ENCODE data around the gene RAD23B. TPM values are rescaled to one million over a fixed set of nuclear protein-coding genes. Genes with fewer than 3 reads are reported as not detected.
"Not testable (repeated sequence)": the region's sequence is repeated elsewhere in the genome, so short reads cannot be mapped to it uniquely, and the experiment has no call there.

The RAD23B gene
- polyA plus RNA-seq, 4 donors = 120 to 164 (median 142) TPM

GRCh38 chr9:107288701-107289100 lies 5.6 kb downstream of the RAD23B start:
- DNase-seq (ENCODE audit: low read depth in 4 of 4, low spot score in 3 of 4) = no peak

- DNase-seq (ENCODE audit: low read depth in 4 of 4, low spot score in 3 of 4) = no peak
These were observed 7.5 kb downstream of the RAD23B start for GRCh38 chr9:107290619-107291018.

- no peak for DNase-seq (ENCODE audit: low read depth in 4 of 4, low spot score in 3 of 4)
These were observed 9.9 kb downstream of the RAD23B start for GRCh38 chr9:107292821-107293542.

- no peak for DNase-seq (ENCODE audit: low read depth in 4 of 4, low spot score in 3 of 4)
These were observed 10.5 kb downstream of the RAD23B start for GRCh38 chr9:107293543-107294085.

GRCh38 chr9:107294756-107295155 lies 11.7 kb downstream of the RAD23B start:
- no peak for DNase-seq (ENCODE audit: low read depth in 4 of 4, low spot score in 3 of 4)

GRCh38 chr9:107295995-107296394 lies 12.9 kb downstream of the RAD23B start:
- DNase-seq (ENCODE audit: low read depth in 4 of 4, low spot score in 3 of 4) = no peak

GRCh38 chr9:107296592-107296991 lies 13.5 kb downstream of the RAD23B start:
- DNase-seq (ENCODE audit: low read depth in 4 of 4, low spot score in 3 of 4) = not testable (repeated sequence)

GRCh38 chr9:107299437-107299836 lies 16.4 kb downstream of the RAD23B start:
- no peak for DNase-seq (ENCODE audit: low read depth in 4 of 4, low spot score in 3 of 4)

- DNase-seq (ENCODE audit: low read depth in 4 of 4, low spot score in 3 of 4) = no peak
These were observed 23.2 kb downstream of the RAD23B start for GRCh38 chr9:107306308-107306707.

- DNase-seq (ENCODE audit: low read depth in 4 of 4, low spot score in 3 of 4) = no peak
These were observed 24.3 kb downstream of the RAD23B start for GRCh38 chr9:107307331-107307730.

- DNase-seq (ENCODE audit: low read depth in 4 of 4, low spot score in 3 of 4) = no peak
These were observed 25.4 kb downstream of the RAD23B start for GRCh38 chr9:107308461-107308860.

- DNase-seq (ENCODE audit: low read depth in 4 of 4, low spot score in 3 of 4) = no peak
These were observed 26.2 kb downstream of the RAD23B start for GRCh38 chr9:107309271-107309670.

- DNase-seq (ENCODE audit: low read depth in 4 of 4, low spot score in 3 of 4) = no peak
These were observed 29.4 kb downstream of the RAD23B start for GRCh38 chr9:107312376-107313050.

- no peak for DNase-seq (ENCODE audit: low read depth in 4 of 4, low spot score in 3 of 4)
These were observed 30.5 kb downstream of the RAD23B start for GRCh38 chr9:107313555-107314096.

GRCh38 chr9:107314763-107315162 lies 31.7 kb downstream of the RAD23B start:
- no peak for DNase-seq (ENCODE audit: low read depth in 4 of 4, low spot score in 3 of 4)

GRCh38 chr9:107316795-107317661 lies 33.9 kb downstream of the RAD23B start:
- DNase-seq (ENCODE audit: low read depth in 4 of 4, low spot score in 3 of 4) = no peak

- no peak for DNase-seq (ENCODE audit: low read depth in 4 of 4, low spot score in 3 of 4)
These were observed 39.6 kb downstream of the RAD23B start for GRCh38 chr9:107322643-107323042.

- no peak for DNase-seq (ENCODE audit: low read depth in 4 of 4, low spot score in 3 of 4)
These were observed 40.9 kb downstream of the RAD23B start for GRCh38 chr9:107323836-107324585.

GRCh38 chr9:107325842-107326241 lies 42.8 kb downstream of the RAD23B start:
- DNase-seq (ENCODE audit: low read depth in 4 of 4, low spot score in 3 of 4) = no peak

- no peak for DNase-seq (ENCODE audit: low read depth in 4 of 4, low spot score in 3 of 4)
These were observed 45.4 kb downstream of the RAD23B start for GRCh38 chr9:107328510-107328909.

All from left renal pelvis (tissue), 4 donors.